Panc1 (cell line): ENCODE data around the gene GOLGA6A. TPM values are rescaled to one million over a fixed set of nuclear protein-coding genes. Genes with fewer than 3 reads are reported as not detected.
A peak's percentile ranks its signal among the peaks of the same experiment; 100 is the strongest.

Source experiments
- ATAC-seq: fragments of 200-7000 bp; cut with Tn5 transposase; 2 replicates; pipeline ENCODE4 v1.9.1; 2020; ENCODE audit warnings: mild to moderate bottlenecking, moderate library complexity
- BruUV-seq: library from RNA; stranded (reverse); fragments of 400-500 nt; replicated peaks from 2 replicates; lab custom pipeline; 2021; lab: Mats Ljungman, UMichigan
- CTCF ChIA-PET: fragments of 300-600 bp; sonication (Branson Sonifier 250); formaldehyde crosslinking; loops from one replicate; lab custom pipeline; 2022; ENCODE audit warnings: antibody characterized with exemption; lab: Charles Lee
- POLR2A ChIA-PET: fragments of 300-600 bp; sonication (Branson Sonifier 250); formaldehyde crosslinking; loops from one replicate; lab custom pipeline; 2022; ENCODE audit warnings: antibody characterized with exemption; lab: Charles Lee
- DNase-seq: peaks from one replicate; pipeline ENCODE4 v3.0.0-alpha.2; 2010; ENCODE audit warnings: low read depth, low spot score
- H3K27ac ChIP-seq: 2 replicates; pipeline ENCODE4 v1.5.1; 2011; ENCODE audit warnings: mild to moderate bottlenecking, low read length, inconsistent platforms
- H3K27me3 ChIP-seq: fragments of 200-500 bp; sonication (Bioruptor generic); 2 replicates; pipeline ENCODE4 v1.6.0; 2014; ENCODE audit warnings: low read length, inconsistent platforms; ENCODE audit not compliant: control insufficient read depth, insufficient read depth
- H3K36me3 ChIP-seq: fragments of 200-500 bp; sonication (Bioruptor generic); 2 replicates; pipeline ENCODE4 v1.5.1; 2014; ENCODE audit warnings: inconsistent platforms, mild to moderate bottlenecking, low read length, moderate library complexity; ENCODE audit not compliant: control insufficient read depth, insufficient read depth
- H3K4me1 ChIP-seq: 2 replicates; pipeline ENCODE4 v1.5.1; 2011; ENCODE audit warnings: inconsistent platforms, mild to moderate bottlenecking, low read length, moderate library complexity; ENCODE audit not compliant: control insufficient read depth, insufficient read depth
- H3K4me3 ChIP-seq, 2 experiments: 2 replicates each; pipeline ENCODE4 v1.5.1; 2011 to 2012; ENCODE audit warnings: low read depth in 2 of 2, low read length in 2 of 2, mild to moderate bottlenecking in 2 of 2, inconsistent platforms in 1 of 2, moderate library complexity in 1 of 2
- H3K9me3 ChIP-seq: fragments of 200-500 bp; sonication (Bioruptor generic); 2 replicates; pipeline ENCODE4 v1.5.1; 2014; ENCODE audit warnings: low read depth, mild to moderate bottlenecking, inconsistent platforms, low read length, moderate library complexity; ENCODE audit not compliant: control insufficient read depth, insufficient read depth
- CTCF ChIP-seq: fragments of 450-650 bp; IDR thresholded peaks from 2 replicates; pipeline ENCODE4 v1.5.1; 2017; ENCODE audit warnings: mild to moderate bottlenecking
- POLR2AphosphoS5 ChIP-seq: IDR thresholded peaks from 2 replicates; pipeline ENCODE4 v1.6.1; 2012; ENCODE audit warnings: mild to moderate bottlenecking, low read depth, low read length, moderate library complexity
- REST ChIP-seq, 2 experiments: IDR thresholded peaks; 2 replicates each; pipeline ENCODE4 v1.6.1; 2011 to 2012; ENCODE audit warnings: low read depth in 2 of 2, control low read depth in 1 of 2, low read length in 1 of 2, mild to moderate bottlenecking in 1 of 2, moderate library complexity in 1 of 2; ENCODE audit not compliant: insufficient read depth in 1 of 2
- SIN3A ChIP-seq: IDR thresholded peaks from 2 replicates; pipeline ENCODE4 v1.6.1; 2012; ENCODE audit warnings: low read depth, mild to moderate bottlenecking, low read length, moderate library complexity, borderline replicate concordance; ENCODE audit not compliant: insufficient read depth
- TCF7L2 ChIP-seq: IDR thresholded peaks from 2 replicates; pipeline ENCODE4 v1.6.1; 2011; ENCODE audit warnings: mild to moderate bottlenecking, low read depth, low read length, inconsistent platforms
- in situ Hi-C: cut with HindIII; loops from 2 replicates; pipeline ENCODE4 v1.10.0; 2016; ENCODE audit warnings: low sequenced_read_pairs, low pct_unique_long_range_greater_than_20kb
- intact Hi-C: fragments of 100-400 bp; cut with micrococcal nuclease; formaldehyde crosslinking; loops from one replicate; pipeline ENCODE4 v1.10.0; 2022; ENCODE audit not compliant: unreplicated experiment
- total RNA-seq: library from RNA; stranded (reverse); gene quantifications from one replicate; pipeline ENCODE4 v1.2.1, GENCODE V29; 2021; ENCODE audit not compliant: unreplicated experiment

GOLGA6A gene
- total RNA-seq, 1 experiment from 2014 or later, result 0.05 TPM

GRCh38 chr15:74129586-74130154, 47.3 kb upstream of the GOLGA6A start:
- ChIA-PET POLR2A (no interaction called here), CTCF (interaction anchor here (0.6 to 3.3 kb wide), 7 partner anchors 15 to 639 kb away, joined by 3 to 53 read pairs (median 5); no protein-coding TSS in a partner anchor)
- H3K27ac ChIP-seq, result no peak overlapping the region
- H3K4me1 ChIP-seq, result peaks cover 14% of the 10 kb centered on the region
- DNase-seq (no peak), ATAC-seq (no peak)
- no peaks in the 10 kb centered on the region for H3K36me3 ChIP-seq
- no peak for TF ChIP-seq SIN3A
- no peak for TF ChIP-seq REST (IDR thresholded peaks at IDR 0.05; ENCODE audit: insufficient read depth in 1 of 2, low read depth in 2 of 2, low read length in 1 of 2)
- no peak for TF ChIP-seq POLR2AphosphoS5
- TF ChIP-seq CTCF, result no peak
- intact Hi-C loops, result loop anchor here (5.0 kb wide), 1 partner anchor 77 kb away; no protein-coding TSS in a partner anchor
- in situ Hi-C loops, result no loop called here
- no peaks in the 10 kb centered on the region for H3K9me3 ChIP-seq
- H3K27me3 ChIP-seq, result peaks cover 16% of the 10 kb centered on the region; the same call in 1 of the 2 replicates
- H3K4me3 ChIP-seq, result peak overlapping the region; percentile 24 to 44
- BruUV-seq, result no TSS peak

- Histone ChIP-seq H3K4me3 (peak overlapping the region; percentile 24 to 44), H3K27me3 (peaks cover 16% of the 10 kb centered on the region; the same call in 1 of the 2 replicates), H3K27ac (no peak overlapping the region), H3K36me3 (no peaks in the 10 kb centered on the region), H3K4me1 (peaks cover 14% of the 10 kb centered on the region), H3K9me3 (no peaks in the 10 kb centered on the region)
- TF ChIP-seq TCF7L2 (no peak), REST (IDR thresholded peaks at IDR 0.05; ENCODE audit: insufficient read depth in 1 of 2, low read depth in 2 of 2, low read length in 1 of 2) (no peak), CTCF (no peak), POLR2AphosphoS5 (no peak), SIN3A (no peak)
- intact Hi-C loops (loop anchor here (1.0 to 5.0 kb wide), 3 partner anchors 77 to 178 kb away; no protein-coding TSS in a partner anchor), in situ Hi-C loops (no loop called here)
- BruUV-seq, result no TSS peak
- ChIA-PET CTCF (interaction anchor here (0.6 to 3.3 kb wide), 15 partner anchors 15 to 640 kb away, joined by 3 to 53 read pairs (median 4); no protein-coding TSS in a partner anchor), POLR2A (no interaction called here)
- no peak for DNase-seq
- 0 out of 2 replicates have a peak, but pooled peaks have one; percentile 19 for ATAC-seq
Measured at GRCh38 chr15:74128785-74129585, 46.6 kb upstream of the GOLGA6A start.
